Lower leg skin (tissue), 4 donors: ENCODE results near the gene NTSR1. TPM values are rescaled to one million over a fixed set of nuclear protein-coding genes. Genes with fewer than 3 reads are reported as not detected.
"Not testable (repeated sequence)": the region's sequence is repeated elsewhere in the genome, so short reads cannot be mapped to it uniquely, and the experiment has no call there.

Experiments used
- DNase-seq, 2 donors: peaks; one replicate each; pipeline ENCODE4 v3.0.0-alpha.2; 2019; ENCODE audit warnings: low spot score in 2 of 2
- H3K4me3 ChIP-seq: fragments of 200-600 bp; sonication (generic); 2 replicates; pipeline ENCODE4 v1.5.1; 2017; ENCODE audit warnings: mild to moderate bottlenecking, low read depth; ENCODE audit not compliant: poor library complexity, severe bottlenecking
- POLR2A ChIP-seq, 2 donors: fragments of 450-650 bp; IDR thresholded peaks; one replicate each; pipeline ENCODE4 v1.6.1; 2016 to 2017; ENCODE audit warnings: antibody characterized with exemption in 2 of 2, mild to moderate bottlenecking in 1 of 2, moderate library complexity in 1 of 2
- WGBS, 2 donors: methylation state at CpG; one replicate each; pipeline ENCODE4 v1.1.5; 2018; 5-methylcytosine and 5-hydroxymethylcytosine counted together
- intact Hi-C: fragments of 100-400 bp; cut with DNase I; formaldehyde crosslinking; loops from one replicate; pipeline ENCODE4 v1.15.0; 2023; ENCODE audit warnings: low total_unique reads
- total RNA-seq, 4 donors: library from RNA; depleted of rRNA; stranded (reverse); fragments of >200 nt; gene quantifications; one replicate each; pipeline ENCODE4 v1.1.0, GENCODE V29; 2016
- TF ChIP-seq, protein P1 (sequence below), 3 donors: fragments of 450-650 bp; IDR thresholded peaks; one replicate each; pipeline ENCODE4 v1.5.1; 2016; ENCODE audit warnings: antibody characterized with exemption in 3 of 3, mild to moderate bottlenecking in 3 of 3, moderate library complexity in 2 of 3

The NTSR1 gene
- total RNA-seq, 4 donors from 2014 or later, result 0.07 to 0.61 (median 0.13) TPM; not detected in 1

DNA sequence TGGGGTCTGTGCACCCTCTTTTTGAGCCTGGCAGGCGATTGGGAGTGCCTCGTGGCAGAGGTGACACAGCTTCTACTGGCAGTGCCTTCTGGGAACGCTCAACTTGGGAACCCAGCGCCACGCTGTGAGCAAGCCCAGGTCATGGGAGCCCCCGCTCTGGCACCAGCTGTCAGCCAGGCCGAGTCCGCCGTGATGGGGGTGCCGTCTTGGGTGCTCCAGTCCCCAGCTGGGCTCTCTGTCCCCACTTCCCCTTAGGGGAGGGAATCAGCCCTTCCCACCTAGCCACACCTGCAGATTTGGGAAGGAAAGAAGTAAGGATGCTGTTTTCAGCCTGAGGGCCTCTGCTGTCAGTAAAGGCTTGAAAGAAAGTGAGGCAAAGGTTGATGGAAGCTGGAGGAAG, 31.0 kb upstream of the NTSR1 start:
- no peak for DNase-seq
- TF ChIP-seq, protein P1, sequence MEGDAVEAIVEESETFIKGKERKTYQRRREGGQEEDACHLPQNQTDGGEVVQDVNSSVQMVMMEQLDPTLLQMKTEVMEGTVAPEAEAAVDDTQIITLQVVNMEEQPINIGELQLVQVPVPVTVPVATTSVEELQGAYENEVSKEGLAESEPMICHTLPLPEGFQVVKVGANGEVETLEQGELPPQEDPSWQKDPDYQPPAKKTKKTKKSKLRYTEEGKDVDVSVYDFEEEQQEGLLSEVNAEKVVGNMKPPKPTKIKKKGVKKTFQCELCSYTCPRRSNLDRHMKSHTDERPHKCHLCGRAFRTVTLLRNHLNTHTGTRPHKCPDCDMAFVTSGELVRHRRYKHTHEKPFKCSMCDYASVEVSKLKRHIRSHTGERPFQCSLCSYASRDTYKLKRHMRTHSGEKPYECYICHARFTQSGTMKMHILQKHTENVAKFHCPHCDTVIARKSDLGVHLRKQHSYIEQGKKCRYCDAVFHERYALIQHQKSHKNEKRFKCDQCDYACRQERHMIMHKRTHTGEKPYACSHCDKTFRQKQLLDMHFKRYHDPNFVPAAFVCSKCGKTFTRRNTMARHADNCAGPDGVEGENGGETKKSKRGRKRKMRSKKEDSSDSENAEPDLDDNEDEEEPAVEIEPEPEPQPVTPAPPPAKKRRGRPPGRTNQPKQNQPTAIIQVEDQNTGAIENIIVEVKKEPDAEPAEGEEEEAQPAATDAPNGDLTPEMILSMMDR (IDR thresholded peaks at IDR 0.05), result no peak
- TF ChIP-seq POLR2A (IDR thresholded peaks at IDR 0.05), result no peak
- H3K4me3 ChIP-seq, result no peak overlapping the region
- WGBS, 2 donors, result 68% methylated on average over 3 to 10 of the region's 10 CpGs
- intact Hi-C loops, result no loop called here

DNA sequence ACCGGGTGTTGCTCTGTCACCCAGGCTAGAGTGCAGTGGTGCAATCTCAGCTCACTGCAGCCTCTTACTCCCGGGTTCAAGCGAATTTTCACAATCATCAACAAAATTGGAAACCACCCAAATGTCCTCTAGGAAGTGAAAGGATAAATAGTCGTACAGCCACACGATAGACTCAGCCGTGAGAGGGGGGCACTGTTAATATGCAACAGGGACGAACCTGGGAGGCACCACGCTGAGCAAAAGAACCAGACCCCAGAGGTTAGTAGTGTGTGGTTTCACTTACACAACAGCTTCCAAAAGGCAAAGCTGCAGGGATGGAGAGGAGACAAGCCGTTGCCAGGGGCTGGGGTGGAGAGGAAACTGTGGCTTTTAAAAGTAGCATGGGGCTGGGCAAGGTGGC, 30.1 kb upstream of the NTSR1 start:
- 29 to 35% methylated on average over 9 of the region's 9 CpGs for WGBS, 2 donors
- TF ChIP-seq, protein P1 (IDR thresholded peaks at IDR 0.05), result no peak
- no peak for TF ChIP-seq POLR2A (IDR thresholded peaks at IDR 0.05)
- no peak for DNase-seq
- no peak overlapping the region for H3K4me3 ChIP-seq
- intact Hi-C loops, result no loop called here

GRCh38 chr20:62679978-62680589, 28.6 kb upstream of the NTSR1 start:
- WGBS, 2 donors, result 94 to 95% methylated on average over 11 of the region's 11 CpGs
- intact Hi-C loops, result no loop called here
- no peak overlapping the region for H3K4me3 ChIP-seq
- TF ChIP-seq, protein P1 (IDR thresholded peaks at IDR 0.05), result no peak
- no peak for TF ChIP-seq POLR2A (IDR thresholded peaks at IDR 0.05)
- no peak for DNase-seq

- no peak overlapping the region for H3K4me3 ChIP-seq
- intact Hi-C loops, result no loop called here
- no peak for TF ChIP-seq POLR2A (IDR thresholded peaks at IDR 0.05)
- TF ChIP-seq, protein P1 (IDR thresholded peaks at IDR 0.05), result no peak
- DNase-seq, result no peak
- 85 to 87% methylated on average over 29 to 30 of the region's 30 CpGs for WGBS, 2 donors
Measured at GRCh38 chr20:62682912-62683517, 25.6 kb upstream of the NTSR1 start.

DNA sequence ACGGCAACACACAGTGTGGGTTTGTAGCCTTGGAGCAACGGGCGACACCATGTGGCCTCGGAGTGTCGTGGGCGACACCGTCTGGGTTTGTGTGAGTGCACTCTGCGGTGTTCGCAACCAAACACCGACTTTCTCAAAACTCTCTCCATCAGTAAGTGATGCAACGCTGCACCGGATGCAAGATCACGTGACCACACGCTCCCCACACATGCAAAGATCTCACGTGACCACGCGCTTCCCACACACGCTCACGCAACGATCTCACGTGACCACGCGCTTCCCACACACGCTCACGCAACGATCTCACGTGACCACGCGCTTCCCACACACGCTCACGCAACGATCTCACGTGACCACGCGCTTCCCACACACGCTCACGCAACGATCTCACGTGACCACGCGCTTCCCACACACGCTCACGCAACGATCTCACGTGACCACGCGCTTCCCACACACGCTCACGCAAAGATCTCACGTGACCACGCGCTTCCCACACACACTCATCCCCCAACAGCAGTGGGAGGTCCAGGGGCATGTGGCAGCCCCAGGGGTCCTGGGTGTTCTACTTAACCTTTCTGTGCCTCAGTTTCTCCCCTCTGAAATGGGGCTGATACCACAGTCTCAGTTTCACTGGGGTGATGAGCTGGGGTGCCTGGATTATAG, 24.8 kb upstream of the NTSR1 start:
- H3K4me3 ChIP-seq, intact Hi-C loops, DNase-seq: not testable (repeated sequence)
- 90 to 96% methylated on average over 35 to 40 of the region's 52 CpGs for WGBS, 2 donors

DNA sequence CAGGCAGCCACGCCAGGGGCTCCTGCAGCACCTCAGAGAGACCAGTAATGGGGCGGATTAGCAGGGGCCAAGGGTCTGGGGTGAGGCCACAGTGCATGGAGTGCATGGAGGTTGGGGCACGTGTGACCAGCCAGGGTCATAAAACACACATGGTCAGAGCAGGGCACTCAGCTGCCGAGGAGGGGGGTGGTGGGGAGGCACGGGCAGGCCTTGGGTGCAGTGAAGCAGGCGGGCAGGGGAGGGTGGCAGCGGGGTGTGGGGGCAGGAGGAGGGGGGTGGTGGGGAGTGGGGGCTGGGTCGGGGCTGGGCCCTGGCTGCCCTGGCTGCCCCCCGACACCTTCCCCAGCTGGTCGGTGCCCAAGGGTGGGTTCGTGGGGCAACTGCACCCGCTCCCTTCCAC, 23.7 kb upstream of the NTSR1 start:
- intact Hi-C loops, result no loop called here
- no peak overlapping the region for H3K4me3 ChIP-seq
- DNase-seq, result no peak
- WGBS, 2 donors, result 64 to 74% methylated on average over 10 to 11 of the region's 12 CpGs
- TF ChIP-seq POLR2A (IDR thresholded peaks at IDR 0.05), result no peak
- TF ChIP-seq, protein P1 (IDR thresholded peaks at IDR 0.05), result no peak
